Heart left ventricle (tissue), 13 donors: ENCODE data around the gene CUTA.

ENCODE experiments used
- CTCF ChIP-seq, 12 donors: fragments of 200-600 bp; sonication (generic) in 4 of 12; IDR thresholded peaks; one replicate each; pipeline versions ENCODE4 v1.5.0 to v1.8.0; 2018 to 2022; ENCODE audit warnings: antibody characterized with exemption in 12 of 12, mild to moderate bottlenecking in 5 of 12
- POLR2A ChIP-seq, 2 donors: fragments of 450-650 bp; IDR thresholded peaks; one replicate each; pipeline ENCODE4 v1.6.1; 2017; ENCODE audit warnings: antibody characterized with exemption in 2 of 2, mild to moderate bottlenecking in 2 of 2, moderate library complexity in 2 of 2
- donor health status: ischemic (EF 13 %, LVEDD 7.1; RV severe dilation, severe dysfunction).
- donor health status: DM: no; HTN: yes; CAD: no.
- donor health status: DM: no; HTN: no; CAD: no.
- donor health status: ischemic (EF 25% LVEDD 6.9; RV normal size, moderate dysfunction).
- donor health status: ischemic (EF 25% LVEDD 5.7; RV mildly dilated, moderate dysfunction).
- donor health status: ischemic (EF 35%, LVEDD 5.7; RV mildly dilated, moderate dysfunction).
- donor health status: nonischemic (EF 11% LVEDD 7.7; RV severe dilation, severe dysfunction).
- donor health status: DM: yes; HTN: yes; CAD: no.
- donor health status: PGD.
- donor health status: ischemic (EF 29% LVEDD 5.4; RV normal size, mild dysfunction).
- donor health status: nonischemic (EF 23%, LVEDD 6.1; RV moderate dilation, normal function).

DNA sequence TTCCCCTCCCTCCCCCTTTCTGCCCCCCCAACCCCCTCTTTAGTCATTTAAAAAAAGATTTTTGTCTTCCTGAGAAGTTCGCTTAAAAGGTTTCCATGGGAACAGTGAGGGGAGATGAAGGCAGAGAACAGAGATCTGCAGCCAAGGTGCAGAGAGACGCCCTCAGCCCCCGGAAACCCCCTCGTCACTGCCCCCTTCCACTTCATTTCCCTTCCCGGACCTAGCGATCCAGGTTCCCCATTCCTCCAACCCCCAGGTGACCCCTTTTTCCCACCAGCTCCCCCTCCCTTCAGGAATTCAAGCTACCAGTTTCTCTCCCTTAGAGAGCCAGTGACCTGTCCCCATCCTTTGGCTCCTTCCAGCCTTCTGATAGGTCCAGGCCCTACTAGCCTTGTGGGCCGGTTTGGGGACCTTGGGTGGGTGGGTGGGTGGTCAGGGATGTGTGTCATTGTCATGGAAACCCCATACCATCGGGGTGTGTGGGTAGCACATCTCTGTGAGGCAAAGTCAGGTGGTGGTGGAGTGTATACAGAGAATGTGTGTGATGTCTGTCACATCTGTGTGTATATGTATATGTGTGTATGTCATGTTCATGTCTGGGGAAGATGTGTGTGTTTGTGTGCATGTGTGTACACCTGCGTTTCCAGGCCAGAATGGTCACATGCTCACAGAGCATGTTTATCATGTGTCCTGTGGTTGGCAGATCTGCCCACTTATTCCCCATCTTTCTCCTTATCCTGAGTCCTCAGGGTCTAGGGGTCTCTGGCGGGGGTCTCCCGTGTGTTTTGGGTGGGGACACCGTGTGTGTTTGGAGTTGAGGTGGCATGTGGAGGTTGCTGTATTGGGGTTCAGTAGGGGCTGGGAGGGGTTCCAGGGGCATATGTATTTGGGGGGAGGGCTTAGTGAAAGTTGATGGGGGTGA is 8.9 kb upstream of the CUTA start:
- TF ChIP-seq CTCF (IDR thresholded peaks at IDR 0.05), result no peak
- TF ChIP-seq POLR2A (IDR thresholded peaks at IDR 0.05), result no peak
